Measurements from ENCODE around the gene ZNF423. TPM values are rescaled to one million over a fixed set of nuclear protein-coding genes. Genes with fewer than 3 reads are reported as not detected.
A peak's percentile ranks its signal among the peaks of the same experiment; 100 is the strongest.

ZNF423 gene
- total and polyA plus RNA-seq, 7 donors, result 2.3 to 30.7 (median 14.4) TPM

DNA sequence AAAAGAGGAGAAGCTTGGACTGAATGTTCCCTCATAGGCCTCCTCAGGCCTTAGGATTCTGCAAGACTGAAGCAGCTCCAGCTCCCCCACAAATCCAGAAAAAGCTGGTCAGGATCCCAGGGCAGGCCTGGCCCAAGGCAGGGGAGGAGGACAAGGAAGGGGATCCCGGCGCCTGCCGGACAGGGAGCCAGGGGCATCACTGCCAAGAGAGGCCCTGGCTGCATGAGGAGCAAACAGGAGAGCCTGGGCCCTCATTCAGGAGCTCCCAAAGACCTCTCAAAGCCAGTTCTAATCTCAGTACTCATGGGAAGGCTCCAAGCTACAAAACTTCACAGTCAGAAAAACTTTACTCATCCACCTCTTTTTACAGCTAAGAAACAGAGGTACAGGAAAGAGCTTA, 67.3 kb downstream of the ZNF423 start:
- intact Hi-C loops (cut with DNase I), result no loop called here
- peaks cover 16% of the 10 kb centered on the region for H3K4me1 ChIP-seq
- WGBS, 3 donors, result 20 to 50% (median 21%) methylated on average over 3 of the region's 3 CpGs
- H3K27me3 ChIP-seq (ENCODE audit: insufficient read depth in 3 of 3, low read length in 2 of 3), result no peaks in the 10 kb centered on the region
- no peaks in the 10 kb centered on the region for H3K9me3 ChIP-seq
- DNase-seq (peak; percentile 43 to 72), ATAC-seq (peak in 3 of 4 donors; percentile 35 to 68 (median 50))
- peak overlapping the region; percentile 27 for H3K27ac ChIP-seq
- no peak overlapping the region for H3K4me3 ChIP-seq
- TF ChIP-seq, protein P1, sequence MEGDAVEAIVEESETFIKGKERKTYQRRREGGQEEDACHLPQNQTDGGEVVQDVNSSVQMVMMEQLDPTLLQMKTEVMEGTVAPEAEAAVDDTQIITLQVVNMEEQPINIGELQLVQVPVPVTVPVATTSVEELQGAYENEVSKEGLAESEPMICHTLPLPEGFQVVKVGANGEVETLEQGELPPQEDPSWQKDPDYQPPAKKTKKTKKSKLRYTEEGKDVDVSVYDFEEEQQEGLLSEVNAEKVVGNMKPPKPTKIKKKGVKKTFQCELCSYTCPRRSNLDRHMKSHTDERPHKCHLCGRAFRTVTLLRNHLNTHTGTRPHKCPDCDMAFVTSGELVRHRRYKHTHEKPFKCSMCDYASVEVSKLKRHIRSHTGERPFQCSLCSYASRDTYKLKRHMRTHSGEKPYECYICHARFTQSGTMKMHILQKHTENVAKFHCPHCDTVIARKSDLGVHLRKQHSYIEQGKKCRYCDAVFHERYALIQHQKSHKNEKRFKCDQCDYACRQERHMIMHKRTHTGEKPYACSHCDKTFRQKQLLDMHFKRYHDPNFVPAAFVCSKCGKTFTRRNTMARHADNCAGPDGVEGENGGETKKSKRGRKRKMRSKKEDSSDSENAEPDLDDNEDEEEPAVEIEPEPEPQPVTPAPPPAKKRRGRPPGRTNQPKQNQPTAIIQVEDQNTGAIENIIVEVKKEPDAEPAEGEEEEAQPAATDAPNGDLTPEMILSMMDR (IDR thresholded peaks at IDR 0.05), result no peak
- H3K36me3 ChIP-seq (ENCODE audit: insufficient read depth in 1 of 2, low read depth in 1 of 2), result no peaks in the 10 kb centered on the region

DNA sequence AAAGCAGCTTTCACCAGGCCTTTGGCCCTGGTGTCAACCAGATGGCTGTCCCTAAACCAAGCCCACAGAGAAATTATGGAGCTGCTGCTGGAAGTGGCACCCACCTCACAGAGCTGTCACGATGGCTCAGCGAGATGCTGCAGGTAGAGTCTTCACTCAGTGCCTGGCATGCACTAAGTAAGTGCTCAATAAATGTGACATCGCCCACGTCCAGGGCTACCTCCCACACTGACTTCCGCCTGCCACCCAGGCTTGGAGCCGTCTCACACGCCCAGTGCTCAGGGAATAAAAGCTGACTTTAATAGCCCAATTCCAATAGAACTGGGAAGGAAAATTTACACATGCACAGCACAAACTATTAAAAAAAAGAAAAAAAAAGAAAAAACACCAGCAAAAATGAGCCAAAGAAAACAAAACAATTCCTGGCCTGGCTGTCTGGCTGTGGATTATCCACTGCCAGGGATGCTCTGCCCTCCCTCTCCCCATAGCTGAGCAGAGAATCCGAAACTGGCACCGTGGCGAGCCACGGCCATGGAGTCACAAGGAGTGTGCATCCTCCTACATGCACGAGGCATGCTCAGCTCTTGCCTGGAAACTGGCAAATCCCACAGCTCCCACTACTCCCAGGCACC, 68.9 kb downstream of the ZNF423 start:
- 83 to 87% (median 86%) methylated on average over 12 of the region's 12 CpGs for WGBS, 3 donors
- DNase-seq (no peak), ATAC-seq (no peak)
- no peaks in the 10 kb centered on the region for H3K36me3 ChIP-seq (ENCODE audit: insufficient read depth in 1 of 2, low read depth in 1 of 2)
- no peaks in the 10 kb centered on the region for H3K9me3 ChIP-seq
- peaks cover 21% of the 10 kb centered on the region for H3K4me1 ChIP-seq
- no peak overlapping the region for H3K4me3 ChIP-seq
- TF ChIP-seq, protein P1 (IDR thresholded peaks at IDR 0.05), result no peak
- intact Hi-C loops (cut with DNase I), result loop anchor here in 1 of 2 donors (1.0 kb wide), 1 partner anchor 19 kb away; no protein-coding TSS in a partner anchor
- H3K27me3 ChIP-seq (ENCODE audit: insufficient read depth in 3 of 3, low read length in 2 of 3), result no peaks in the 10 kb centered on the region
- H3K27ac ChIP-seq, result no peak overlapping the region

DNA sequence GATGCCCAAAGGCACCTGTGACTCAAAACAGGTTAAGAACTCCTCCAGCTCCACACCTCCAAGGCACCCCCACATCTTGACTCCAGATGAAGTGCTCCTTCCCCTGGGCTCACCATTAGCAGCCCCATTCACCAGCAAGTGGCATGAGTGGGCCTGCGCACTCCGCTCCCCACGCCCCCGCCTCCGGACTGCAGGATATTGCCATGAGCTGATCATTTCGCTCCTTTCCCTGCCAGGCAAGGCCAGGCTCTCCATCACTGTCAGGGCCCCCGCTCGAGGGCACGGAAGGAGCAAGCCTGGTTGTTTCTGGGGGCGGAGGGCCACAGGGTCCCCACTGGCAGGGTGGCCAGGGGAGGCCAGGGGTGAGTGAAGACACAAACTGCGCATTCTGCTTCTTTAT, 69.9 kb downstream of the ZNF423 start:
- Histone ChIP-seq H3K36me3 (ENCODE audit: insufficient read depth in 1 of 2, low read depth in 1 of 2) (no peaks in the 10 kb centered on the region), H3K4me3 (no peak overlapping the region), H3K4me1 (peaks cover 21% of the 10 kb centered on the region), H3K27me3 (ENCODE audit: insufficient read depth in 3 of 3, low read length in 2 of 3) (no peaks in the 10 kb centered on the region), H3K27ac (no peak overlapping the region), H3K9me3 (no peaks in the 10 kb centered on the region)
- no peak for ATAC-seq
- DNase-seq, result no peak
- intact Hi-C loops (cut with DNase I), result loop anchor here in 1 of 2 donors (1.0 kb wide), 1 partner anchor 20 kb away; no protein-coding TSS in a partner anchor
- TF ChIP-seq, protein P1 (IDR thresholded peaks at IDR 0.05), result no peak
- 94 to 96% (median 96%) methylated on average over 11 of the region's 11 CpGs for WGBS, 3 donors

DNA sequence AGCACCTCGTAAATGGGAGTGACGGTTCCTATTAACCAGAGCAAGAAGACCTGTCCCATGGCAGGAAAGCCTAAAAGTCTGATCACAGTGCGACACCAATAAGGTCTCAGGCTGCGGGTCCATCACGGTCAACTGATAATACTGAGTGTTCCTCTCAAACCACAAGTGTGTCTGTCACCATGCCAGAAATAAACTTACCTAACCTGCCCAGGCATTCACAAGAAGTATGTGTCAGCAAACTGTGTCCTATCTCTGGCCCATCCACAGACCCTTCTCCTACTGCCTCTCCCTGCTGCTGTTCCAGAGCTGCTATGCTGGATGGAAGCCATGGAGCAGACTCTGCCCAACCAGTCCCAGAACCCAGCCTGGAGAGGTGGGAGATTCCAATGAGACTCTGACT, 73.5 kb downstream of the ZNF423 start:
- no peak overlapping the region for H3K27ac ChIP-seq
- 79 to 95% (median 80%) methylated on average over 5 of the region's 5 CpGs for WGBS, 3 donors
- no peak overlapping the region for H3K4me3 ChIP-seq
- intact Hi-C loops (cut with DNase I), result no loop called here
- H3K27me3 ChIP-seq (ENCODE audit: insufficient read depth in 3 of 3, low read length in 2 of 3), result no peaks in the 10 kb centered on the region
- H3K4me1 ChIP-seq, result peaks cover 23% of the 10 kb centered on the region
- TF ChIP-seq, protein P1 (IDR thresholded peaks at IDR 0.05), result no peak
- no peaks in the 10 kb centered on the region for H3K36me3 ChIP-seq (ENCODE audit: insufficient read depth in 1 of 2, low read depth in 1 of 2)
- no peak for DNase-seq
- no peaks in the 10 kb centered on the region for H3K9me3 ChIP-seq
- peak; percentile 31 to 39 (median 36) for ATAC-seq

DNA sequence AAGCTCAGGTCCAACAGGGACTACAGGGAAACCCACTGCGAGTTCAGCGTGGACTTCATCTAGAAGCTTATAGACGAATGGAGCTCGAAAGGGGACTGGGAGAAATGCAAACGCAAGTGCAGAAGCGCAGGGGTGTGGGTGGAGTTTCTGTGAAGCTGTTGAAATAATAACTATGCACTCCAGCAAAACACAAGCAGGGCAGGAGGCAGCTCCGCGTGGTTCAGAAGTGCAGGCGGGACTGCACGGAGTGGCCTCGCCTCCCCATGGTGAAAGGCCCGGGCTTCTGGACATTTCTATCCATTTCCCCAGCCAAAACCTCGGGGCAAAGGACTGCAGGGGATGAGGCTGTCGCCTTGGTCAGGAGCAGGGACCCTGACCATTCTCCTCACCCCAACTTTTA, 74.5 kb downstream of the ZNF423 start:
- H3K4me1 ChIP-seq, result peaks cover 33% of the 10 kb centered on the region
- 82 to 85% (median 84%) methylated on average over 14 of the region's 14 CpGs for WGBS, 3 donors
- H3K36me3 ChIP-seq (ENCODE audit: insufficient read depth in 1 of 2, low read depth in 1 of 2), result no peaks in the 10 kb centered on the region
- H3K4me3 ChIP-seq, result no peak overlapping the region
- TF ChIP-seq, protein P1 (IDR thresholded peaks at IDR 0.05), result no peak
- H3K27ac ChIP-seq, result no peak overlapping the region
- H3K9me3 ChIP-seq, result no peaks in the 10 kb centered on the region
- no peaks in the 10 kb centered on the region for H3K27me3 ChIP-seq (ENCODE audit: insufficient read depth in 3 of 3, low read length in 2 of 3)
- ATAC-seq (no peak), DNase-seq (no peak)
- intact Hi-C loops (cut with DNase I), result no loop called here

Data from psoas muscle (tissue), 8 donors.